Measurements from ENCODE around the gene MAB21L4. TPM values are rescaled to one million over a fixed set of nuclear protein-coding genes. Genes with fewer than 3 reads are reported as not detected.

MAB21L4 gene
- polyA plus RNA-seq, 2 of the 4 experiments (the other 2 are of a cell fraction) = not detected

GRCh38 chr2:240916571-240917008 lies 20.6 kb upstream of the MAB21L4 start:
- POLR2A ChIA-PET = no interaction called here
- ATAC-seq (peak; percentile 33 to 73; a peak in 5 of 6 replicates), DNase-seq (ENCODE audit: low read depth in 1 of 2, low spot score in 1 of 2) (peak; percentile 74 to 79), FAIRE-seq (no peak)
- Histone ChIP-seq H3K4me1 (peaks cover 48% of the 10 kb centered on the region), H3K4me3 (peak overlapping the region; percentile 27; the same call in 2 of the 3 replicates), H3K27ac (peak overlapping the region; percentile 80 to 90), H3K4me2 (peak overlapping the region; percentile 80), H3K9me3 (no peaks in the 10 kb centered on the region)
- WGBS (ENCODE audit: missing lambda C conversion rate) = 7% methylated on average over 7 of the region's 24 CpGs
- CTCF ChIA-PET = interaction anchor here (0.7 to 2.0 kb wide), 3 partner anchors 11 to 97 kb away, joined by 3 to 6 read pairs (median 4); no protein-coding TSS in a partner anchor
- TF ChIP-seq POLR2A (IDR thresholded peaks at IDR 0.05; ENCODE audit: low read length) = peak; percentile 25
- no peak for TF ChIP-seq ZSCAN20 (CRISPR knock-in tag; IDR thresholded peaks at IDR 0.05)
- TF ChIP-seq KDM1A (IDR thresholded peaks at IDR 0.05; ENCODE audit: low read depth) = peak; percentile 55; the same call in 1 of the 2 replicates
- TF ChIP-seq FOSL2 (IDR thresholded peaks at IDR 0.05) = no peak
- TF ChIP-seq FOSL2 (CRISPR knock-in tag; IDR thresholded peaks at IDR 0.05) = peak; percentile 28
- no peak for TF ChIP-seq BCL3 (IDR thresholded peaks at IDR 0.05)
- TF ChIP-seq BHLHE40 (IDR thresholded peaks at IDR 0.05; ENCODE audit: low read depth, low read length) = no peak

- TF ChIP-seq CTCF (IDR thresholded peaks at IDR 0.05) (no peak), EHMT2 (IDR thresholded peaks at IDR 0.05; ENCODE audit: low read depth) (no peak), NR3C1 (IDR thresholded peaks at IDR 0.05) (no peak), MAZ (IDR thresholded peaks at IDR 0.05; ENCODE audit: borderline replicate concordance, low read depth, low read length) (no peak), SREBF2 (IDR thresholded peaks at IDR 0.05) (no peak), TP53 (CRISPR knock-in tag; IDR thresholded peaks at IDR 0.05) (no peak), EHF (CRISPR knock-in tag; IDR thresholded peaks at IDR 0.05) (no peak), PBX3 (IDR thresholded peaks at IDR 0.05) (no peak), CBX2 (IDR thresholded peaks at IDR 0.05; ENCODE audit: borderline replicate concordance, low read depth) (no peak), ZNF302 (CRISPR knock-in tag; IDR thresholded peaks at IDR 0.05) (no peak), EP300 (IDR thresholded peaks at IDR 0.05) (no peak), RNF2 (IDR thresholded peaks at IDR 0.05; ENCODE audit: borderline replicate concordance, low read depth) (no peak), BHLHE40 (IDR thresholded peaks at IDR 0.05; ENCODE audit: low read depth, low read length) (no peak), HES2 (IDR thresholded peaks at IDR 0.05) (no peak), CHD4 (IDR thresholded peaks at IDR 0.05; ENCODE audit: borderline replicate concordance) (no peak), HEYL (CRISPR knock-in tag; IDR thresholded peaks at IDR 0.05) (no peak), RFX5 (IDR thresholded peaks at IDR 0.05) (no peak), KDM5A (IDR thresholded peaks at IDR 0.05) (no peak), NPAS2 (CRISPR knock-in tag; IDR thresholded peaks at IDR 0.05; ENCODE audit: borderline replicate concordance) (no peak), ELK1 (IDR thresholded peaks at IDR 0.05; ENCODE audit: low read depth, low read length) (no peak)
- ChIA-PET POLR2A (no interaction called here), CTCF (interaction anchor here (0.7 to 4.5 kb wide), 12 partner anchors 12 to 301 kb away, joined by 3 to 43 read pairs (median 5); partner anchors contain the start of gene MAB21L4)
- Histone ChIP-seq H3K9me3 (no peaks in the 10 kb centered on the region), H3K4me1 (peaks cover 39% of the 10 kb centered on the region), H3K4me3 (peak overlapping the region; percentile 27; the same call in 2 of the 3 replicates), H3K4me2 (peak overlapping the region; percentile 80), H3K27ac (peak overlapping the region; percentile 80 to 90; a peak in 5 of 6 replicates)
- 44% methylated on average over 23 of the region's 34 CpGs for WGBS (ENCODE audit: missing lambda C conversion rate)
- no peak for FAIRE-seq
- no peak for DNase-seq (ENCODE audit: low read depth in 1 of 2, low spot score in 1 of 2)
- peak in 1 of 2 experiments; percentile 6; a peak in 1 of 6 replicates for ATAC-seq
These were observed 19.8 kb upstream of the MAB21L4 start for GRCh38 chr2:240915526-240916341.

Data from A549 (cell line).